ENCODE measurements around the gene SEC61G.

The SEC61G gene

DNA sequence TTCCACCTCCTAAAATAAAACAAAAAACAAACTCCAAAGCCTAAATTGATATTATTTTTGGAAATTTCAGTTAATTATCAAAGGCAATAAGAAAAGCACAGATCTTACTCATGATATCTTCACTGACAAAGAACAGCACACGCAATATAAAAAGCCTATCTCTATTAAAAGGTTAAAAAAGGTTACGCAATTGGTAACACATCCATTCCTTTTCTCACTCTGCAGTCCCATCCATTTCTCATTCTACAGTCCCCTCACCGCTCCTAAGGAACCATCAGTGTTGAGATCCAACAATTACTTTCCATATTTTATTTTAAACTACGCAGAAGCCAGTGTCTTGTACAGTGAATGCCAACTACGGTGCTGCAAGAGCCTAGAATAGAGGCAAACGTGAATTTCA, 1.3 kb downstream of the SEC61G start:
- DNase-seq = no peak

- DNase-seq = no peak
Observed at GRCh38 chr7:54749200-54749599, 9.8 kb downstream of the SEC61G start.

DNA sequence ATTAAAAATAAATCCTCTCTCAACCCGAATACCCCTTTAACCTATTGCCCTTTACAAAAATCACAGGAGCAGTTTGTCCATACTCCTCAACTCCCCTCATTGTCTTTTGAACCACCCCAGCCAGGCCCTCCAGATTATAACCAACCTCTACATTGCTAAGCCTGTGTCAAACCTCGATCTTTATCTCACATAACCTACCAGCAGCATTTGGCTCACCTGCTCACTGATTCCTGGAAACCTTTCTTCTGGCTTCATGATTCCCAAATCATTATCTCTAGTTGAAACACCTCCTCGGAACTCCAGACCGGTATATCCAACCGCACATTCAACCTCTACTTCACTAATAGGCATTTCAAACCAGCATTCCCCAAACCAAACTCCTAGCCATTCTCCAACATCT, 11.8 kb downstream of the SEC61G start:
- no peak for DNase-seq

- no peak for DNase-seq
Observed at GRCh38 chr7:54743580-54743979, 15.4 kb downstream of the SEC61G start.

DNA sequence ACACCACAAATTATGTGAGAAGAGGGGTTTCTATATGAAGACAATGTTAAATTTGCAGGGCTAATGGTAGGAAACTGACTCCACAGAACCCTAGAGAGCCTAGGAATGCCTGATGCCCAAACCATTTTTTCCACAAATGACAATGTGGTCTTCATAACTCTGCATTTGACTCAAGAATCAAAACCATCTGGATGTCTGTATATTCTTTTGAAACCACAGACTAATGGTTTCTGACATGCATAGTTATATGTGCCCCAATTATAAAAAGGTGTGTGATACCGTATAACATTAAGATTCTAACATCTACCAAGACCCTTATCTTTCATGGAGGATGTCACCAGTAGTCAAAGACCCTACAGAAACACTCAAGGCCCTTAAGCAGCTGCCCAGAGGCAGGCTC, 20.3 kb downstream of the SEC61G start:
- no peak for DNase-seq

- DNase-seq = no peak
Observed at GRCh38 chr7:54729107-54729506, 29.9 kb downstream of the SEC61G start.

- no peak for DNase-seq
Observed at GRCh38 chr7:54728411-54728810, 30.6 kb downstream of the SEC61G start.

GRCh38 chr7:54725255-54725654, 33.8 kb downstream of the SEC61G start:
- DNase-seq = no peak

- DNase-seq = no peak
Observed at GRCh38 chr7:54722502-54722901, 36.5 kb downstream of the SEC61G start.

DNA sequence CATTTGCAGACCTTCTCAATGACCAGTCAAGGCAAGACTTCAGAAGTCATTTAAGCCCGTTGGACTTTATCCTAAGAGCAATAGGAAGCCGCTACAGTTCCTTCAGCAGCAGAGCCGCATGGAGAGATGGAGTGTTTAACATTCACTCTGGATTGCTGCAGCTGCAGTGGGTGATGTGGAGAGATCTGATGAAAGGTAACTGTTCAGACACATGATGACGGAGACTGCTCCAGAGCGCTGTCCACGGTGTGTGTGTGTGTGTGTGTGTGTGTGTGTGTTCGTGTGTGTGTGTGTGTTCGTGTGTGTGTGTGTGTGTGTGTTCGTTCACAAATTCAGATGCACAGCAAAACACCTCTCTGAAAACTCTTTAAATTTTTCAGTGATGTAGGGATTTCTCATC, 37.0 kb downstream of the SEC61G start:
- DNase-seq = no peak

GRCh38 chr7:54719974-54720373, 39.0 kb downstream of the SEC61G start:
- no peak for DNase-seq

GRCh38 chr7:54719425-54719824, 39.6 kb downstream of the SEC61G start:
- no peak for DNase-seq

DNA sequence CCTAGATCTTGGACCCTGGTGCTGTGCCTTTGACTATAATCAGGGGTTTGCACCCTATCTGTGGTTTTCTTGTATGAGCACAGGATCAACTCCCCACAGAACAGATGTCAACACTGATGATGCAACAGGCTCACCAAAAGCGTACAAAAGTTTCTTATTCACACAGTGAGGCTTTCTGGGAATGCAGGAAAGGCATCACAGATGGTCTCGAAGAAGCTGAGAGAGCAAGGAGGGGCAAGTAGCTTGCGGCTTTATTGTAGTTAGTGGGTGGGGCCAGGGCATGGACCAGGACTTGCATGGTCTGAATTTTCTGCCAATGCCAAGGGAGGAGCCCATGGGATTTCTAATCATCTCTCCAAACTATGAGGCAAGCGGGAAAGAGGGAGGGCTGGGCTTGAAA, 46.2 kb downstream of the SEC61G start:
- DNase-seq = peak; percentile 43

- no peak for DNase-seq
Observed at GRCh38 chr7:54711900-54712595, 47.0 kb downstream of the SEC61G start.

DNA sequence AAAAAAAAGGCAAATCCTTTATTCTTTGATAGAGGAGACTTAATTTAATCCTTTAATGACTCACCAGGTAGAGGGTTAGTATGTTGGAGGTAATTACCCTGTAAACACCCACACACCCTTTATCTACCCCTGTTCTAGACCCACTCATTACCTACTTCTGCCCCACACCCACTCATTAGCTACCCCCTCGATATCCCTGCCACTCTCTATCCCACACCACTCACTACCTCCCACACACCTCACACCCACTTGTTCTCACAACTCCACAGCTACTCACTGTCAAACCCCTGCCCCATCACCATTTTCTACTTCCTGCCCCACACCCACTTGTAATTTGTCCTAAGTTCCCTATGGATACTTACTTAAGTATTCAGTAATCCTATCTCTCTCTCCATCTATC, 49.7 kb downstream of the SEC61G start:
- no peak for DNase-seq

DNA sequence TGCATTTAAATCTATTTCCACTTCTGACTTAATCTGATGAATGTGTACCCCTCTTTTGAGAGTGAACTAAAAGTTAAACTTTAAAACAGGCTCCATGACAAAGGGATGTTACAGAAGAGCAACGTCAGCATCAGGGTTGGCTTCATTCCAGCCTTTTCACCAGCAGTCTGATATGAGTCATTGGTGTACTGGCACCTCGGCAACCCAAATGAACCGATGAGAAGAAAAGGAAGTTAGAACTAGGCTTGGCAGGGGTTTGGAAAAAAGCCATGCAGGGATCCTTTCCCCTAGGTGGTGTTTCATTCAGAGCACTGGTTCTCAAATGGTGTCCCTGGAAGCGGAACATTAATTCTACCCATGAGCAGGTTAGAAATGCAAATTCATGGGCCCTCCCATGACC, 53.6 kb downstream of the SEC61G start:
- no peak for DNase-seq

DNA sequence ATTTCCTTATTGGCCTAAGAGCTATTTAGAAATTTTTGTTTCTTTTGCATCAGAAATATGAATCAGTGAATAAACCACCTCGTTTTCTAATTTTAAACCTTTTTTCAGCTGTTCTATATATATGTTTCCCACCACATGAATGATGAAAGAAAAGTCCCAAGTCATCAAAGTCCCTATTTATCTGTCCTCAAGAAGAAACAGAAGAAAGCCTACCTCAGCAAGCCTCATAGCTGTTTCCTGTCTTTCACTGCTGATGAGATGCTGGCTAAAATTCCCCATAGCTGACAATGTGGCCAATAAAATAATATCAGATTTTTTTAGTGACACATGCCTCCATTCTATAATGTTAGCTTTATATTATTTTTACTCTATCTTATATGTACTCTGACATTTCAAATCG, 54.2 kb downstream of the SEC61G start:
- DNase-seq = no peak

All from DMS 273 treated with DMSO at 0.1 percent for 48 hours (cell line).